ENCODE results near the gene COG7.
"Not testable (repeated sequence)": the region's sequence is repeated elsewhere in the genome, so short reads cannot be mapped to it uniquely, and the experiment has no call there.

Gene COG7

DNA sequence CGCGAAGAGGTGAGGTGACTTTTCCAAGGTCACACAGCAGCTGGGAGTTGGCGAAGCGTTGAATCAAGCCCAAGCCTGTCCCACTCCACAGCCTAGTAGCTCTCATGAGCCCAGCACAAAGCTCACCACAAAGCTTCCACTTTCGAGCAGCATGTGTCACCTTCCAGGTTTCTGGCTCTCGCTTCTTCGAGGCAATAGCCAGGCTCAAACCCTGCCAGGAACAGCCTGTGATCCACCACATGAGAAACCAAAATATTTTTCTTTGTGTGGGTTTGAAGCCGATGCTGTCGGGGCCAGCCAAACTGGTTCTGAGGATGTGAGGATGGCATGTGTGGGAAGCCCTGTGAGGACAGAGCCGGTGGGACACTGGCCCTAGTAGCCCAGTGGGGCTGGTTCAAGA, 68.1 kb downstream of the COG7 start:
- DNase-seq (ENCODE audit: low spot score), result no peak

DNA sequence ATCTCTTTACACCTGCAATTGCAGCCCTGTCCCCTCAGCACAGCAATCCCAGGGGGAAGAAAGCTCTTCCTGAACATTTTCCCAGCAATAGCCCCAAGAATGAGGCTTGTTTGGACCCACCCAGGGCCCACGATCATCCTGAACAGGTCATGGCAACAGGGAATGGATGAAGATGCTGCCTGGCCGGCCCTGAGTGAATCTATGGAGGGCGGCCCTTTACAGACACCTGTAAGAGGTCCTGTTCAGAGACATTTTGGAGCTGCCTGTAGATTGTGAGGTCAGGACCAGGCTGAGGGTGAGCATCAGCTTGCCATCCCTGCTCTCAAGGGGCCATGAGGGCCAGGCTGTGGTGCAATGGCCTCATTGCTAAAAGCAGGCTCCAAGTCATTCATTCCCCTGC, 69.1 kb downstream of the COG7 start:
- DNase-seq (ENCODE audit: low spot score), result no peak

GRCh38 chr16:23382279-23382678, 70.7 kb downstream of the COG7 start:
- no peak for DNase-seq (ENCODE audit: low spot score)

DNA sequence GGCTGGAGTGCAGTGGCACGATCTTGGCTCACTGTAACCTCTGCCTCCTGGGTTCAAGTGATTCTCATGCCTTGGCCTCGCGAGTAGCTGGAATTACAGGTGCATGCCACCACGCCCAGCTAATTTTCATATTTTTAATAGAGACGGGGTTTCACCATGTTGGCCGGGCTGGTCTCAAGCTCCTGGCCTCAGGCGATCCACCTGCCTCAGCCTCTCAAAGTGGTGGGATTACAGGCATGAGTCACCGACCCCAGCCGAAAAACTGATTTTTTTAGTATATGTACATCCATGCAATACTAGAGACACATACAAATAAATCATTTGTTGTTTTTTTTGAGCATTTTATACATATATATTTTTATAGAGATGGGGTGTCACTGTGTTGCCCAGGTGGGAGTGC, 71.3 kb downstream of the COG7 start:
- DNase-seq (ENCODE audit: low spot score), result not testable (repeated sequence)

GRCh38 chr16:23380501-23380951, 72.5 kb downstream of the COG7 start:
- DNase-seq (ENCODE audit: low spot score), result no peak

- no peak for DNase-seq (ENCODE audit: low spot score)
Observed at GRCh38 chr16:23379707-23380106, 73.3 kb downstream of the COG7 start.

DNA sequence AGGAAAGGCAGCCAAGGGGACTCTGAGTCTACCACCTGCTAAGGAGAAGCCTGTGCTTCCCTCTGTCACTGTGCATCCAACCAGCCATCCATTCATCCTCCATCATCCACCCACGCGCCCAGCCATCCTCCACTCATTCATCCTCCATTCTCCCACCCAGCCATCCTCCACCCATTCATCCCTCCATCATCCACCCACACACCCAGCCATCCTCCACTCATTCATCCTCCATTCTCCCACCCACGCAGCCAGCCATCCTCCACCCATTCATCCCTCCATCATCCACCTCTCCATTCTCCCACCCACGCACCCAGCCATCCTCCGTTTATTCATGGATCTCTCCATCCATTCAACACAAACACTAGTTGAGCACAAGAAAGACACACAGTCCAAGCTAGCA, 74.1 kb downstream of the COG7 start:
- DNase-seq (ENCODE audit: low spot score), result no peak

- DNase-seq (ENCODE audit: low spot score), result no peak
Observed at GRCh38 chr16:23378256-23378655, 74.7 kb downstream of the COG7 start.

GRCh38 chr16:23377071-23377931, 75.7 kb downstream of the COG7 start:
- no peak for DNase-seq (ENCODE audit: low spot score)

DNA sequence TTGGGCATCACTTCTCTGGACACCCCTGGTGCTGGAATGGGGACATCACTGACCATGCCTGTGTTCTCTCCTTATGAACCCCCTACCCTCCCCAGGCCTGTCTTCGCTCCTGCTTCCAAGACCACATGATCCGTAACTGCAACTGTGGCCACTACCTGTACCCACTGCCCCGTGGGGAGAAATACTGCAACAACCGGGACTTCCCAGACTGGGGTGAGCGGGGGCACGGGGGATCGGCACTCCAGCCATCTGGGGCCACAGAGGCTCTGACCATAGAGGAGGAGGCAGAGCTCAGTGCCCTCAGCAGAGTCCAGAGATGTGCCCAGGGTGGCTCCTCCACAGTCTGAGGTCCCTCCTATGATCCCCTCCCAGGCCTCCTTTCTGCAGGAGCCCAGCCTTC, 77.3 kb downstream of the COG7 start:
- DNase-seq (ENCODE audit: low spot score), result no peak

DNA sequence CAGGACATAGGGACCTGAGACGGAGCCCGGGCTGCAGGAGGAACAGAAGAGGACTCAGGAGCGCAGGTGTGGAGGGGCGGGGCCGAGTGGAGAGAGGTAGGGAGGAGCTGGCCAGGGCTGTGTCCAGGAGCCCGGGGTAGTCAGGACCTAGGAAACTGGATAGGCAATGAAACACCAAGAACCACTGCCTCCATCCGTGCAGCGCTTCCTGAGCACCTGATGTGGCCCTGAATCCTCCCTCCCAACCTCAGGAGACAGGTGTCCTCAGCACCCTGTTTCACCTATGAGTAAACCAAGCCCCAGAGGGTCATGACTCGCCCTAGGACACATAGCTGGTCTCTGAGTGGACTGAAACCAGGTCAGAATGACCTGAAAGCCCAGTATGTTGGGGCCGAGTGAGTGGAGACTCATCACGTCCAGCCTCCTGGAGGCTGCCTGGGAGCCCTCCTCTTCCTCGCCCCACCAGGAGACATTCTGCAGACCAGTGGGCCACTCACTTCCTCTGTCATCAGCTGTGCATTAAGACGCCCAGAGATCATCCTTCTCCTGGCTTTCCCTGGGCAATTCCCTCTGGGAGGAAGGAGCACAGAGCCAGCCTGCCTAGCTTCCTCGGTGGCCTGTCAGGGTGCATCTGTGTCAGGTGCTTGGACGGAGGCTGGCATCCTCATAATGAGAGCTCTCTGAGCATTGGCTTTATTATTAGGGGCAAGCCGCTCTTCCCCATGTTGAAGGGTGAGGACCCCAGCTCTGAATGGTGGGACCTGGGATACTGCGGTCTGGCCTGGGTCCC, 78.1 kb downstream of the COG7 start:
- no peak for DNase-seq (ENCODE audit: low spot score)

GRCh38 chr16:23373436-23374219, 79.4 kb downstream of the COG7 start:
- no peak for DNase-seq (ENCODE audit: low spot score)

DNA sequence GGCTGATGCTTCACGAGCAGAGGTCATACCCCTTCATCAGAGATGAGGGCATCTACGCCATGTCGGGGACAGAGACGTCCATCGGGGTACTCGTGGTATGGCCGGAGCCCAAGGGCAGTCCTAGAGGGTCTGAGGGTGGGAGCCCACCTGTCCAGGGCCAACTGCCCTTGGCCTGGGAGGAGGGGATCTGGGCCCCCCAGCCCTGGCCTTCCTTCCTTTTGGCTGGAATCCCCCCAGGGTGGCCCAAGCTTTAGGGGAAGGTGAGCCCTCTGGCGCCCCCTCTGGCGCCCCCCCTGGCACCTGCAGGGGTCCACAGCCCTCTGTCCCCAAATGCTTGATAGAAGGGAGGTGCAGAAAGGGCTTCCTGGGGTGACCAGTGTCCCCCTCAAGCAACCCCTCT, 81.6 kb downstream of the COG7 start:
- DNase-seq (ENCODE audit: low spot score), result no peak

DNA sequence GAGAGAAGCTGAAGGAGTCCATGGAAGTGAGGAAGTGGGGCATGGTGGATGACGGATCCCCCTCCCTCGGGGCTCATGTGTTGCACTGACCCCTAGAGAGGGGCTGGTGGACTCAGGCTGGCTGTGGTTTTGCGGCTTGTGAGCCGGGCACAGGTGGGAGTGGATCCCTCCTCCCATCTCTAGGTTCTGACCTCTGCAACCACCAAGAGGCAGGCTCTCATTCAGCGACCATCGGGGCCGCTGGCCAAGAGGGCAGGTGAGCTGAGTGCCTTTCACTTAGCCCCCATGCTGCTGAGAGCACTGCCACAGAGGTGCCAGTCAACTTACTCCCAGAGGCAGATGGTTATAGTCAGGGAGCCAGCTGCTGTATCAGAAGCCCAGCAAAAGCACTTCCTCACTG, 83.6 kb downstream of the COG7 start:
- no peak for DNase-seq (ENCODE audit: low spot score)

DNA sequence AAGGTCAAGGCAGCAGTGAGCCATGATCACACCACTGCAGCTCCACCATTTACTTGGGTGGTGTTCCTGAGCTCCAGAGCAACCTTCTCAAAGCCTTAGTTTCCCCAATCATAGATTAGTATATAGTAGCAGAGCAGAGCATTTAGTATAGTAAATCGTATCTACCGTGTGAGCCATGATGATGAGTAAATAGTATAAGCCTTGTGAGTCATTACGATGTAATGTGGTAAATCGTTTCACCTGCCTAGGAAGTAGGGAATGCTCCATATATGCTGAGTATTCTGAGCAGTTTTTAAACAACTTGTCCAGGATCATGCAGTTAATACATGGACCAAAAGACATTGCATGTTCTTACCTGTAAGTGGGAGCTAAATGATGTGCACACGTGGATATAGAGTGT, 84.5 kb downstream of the COG7 start:
- DNase-seq (ENCODE audit: low spot score), result no peak

DNA sequence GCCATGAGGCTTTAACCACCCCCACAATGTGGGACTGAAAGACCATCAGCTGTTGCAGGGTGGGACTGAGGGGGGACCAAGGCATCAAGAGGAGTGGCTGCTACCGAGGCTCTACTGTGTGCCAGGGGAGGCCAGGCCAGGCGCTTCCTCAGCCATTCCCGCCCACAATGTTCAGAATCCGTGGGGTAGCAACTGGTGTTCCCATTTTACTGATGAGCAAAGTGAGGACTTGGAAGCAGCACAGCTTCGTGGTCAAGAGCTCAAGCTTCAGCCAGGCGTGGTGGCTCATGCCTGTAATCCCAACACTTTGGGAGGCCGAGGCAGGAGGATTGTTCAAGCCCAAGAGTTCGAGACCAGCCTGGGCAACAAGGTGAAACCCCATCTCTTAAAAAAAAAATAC, 85.0 kb downstream of the COG7 start:
- no peak for DNase-seq (ENCODE audit: low spot score)

DNA sequence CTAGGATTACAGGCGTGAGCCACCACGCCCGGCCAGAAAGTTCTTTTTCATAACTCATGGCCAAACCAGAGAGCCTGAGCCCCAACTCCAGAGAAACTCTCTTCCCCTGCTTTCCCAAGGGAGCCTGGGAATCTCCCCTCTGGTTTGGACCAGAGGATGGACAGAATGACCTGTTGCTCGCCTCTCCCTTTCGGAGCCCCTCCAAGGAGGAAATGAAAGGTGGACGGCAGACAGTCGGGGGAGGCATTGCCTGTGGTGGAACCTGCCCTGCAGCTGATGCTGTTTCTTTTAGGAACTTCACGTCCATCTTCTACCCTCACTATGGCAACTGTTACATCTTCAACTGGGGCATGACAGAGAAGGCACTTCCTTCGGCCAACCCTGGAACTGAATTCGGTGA, 85.4 kb downstream of the COG7 start:
- no peak for DNase-seq (ENCODE audit: low spot score)

DNA sequence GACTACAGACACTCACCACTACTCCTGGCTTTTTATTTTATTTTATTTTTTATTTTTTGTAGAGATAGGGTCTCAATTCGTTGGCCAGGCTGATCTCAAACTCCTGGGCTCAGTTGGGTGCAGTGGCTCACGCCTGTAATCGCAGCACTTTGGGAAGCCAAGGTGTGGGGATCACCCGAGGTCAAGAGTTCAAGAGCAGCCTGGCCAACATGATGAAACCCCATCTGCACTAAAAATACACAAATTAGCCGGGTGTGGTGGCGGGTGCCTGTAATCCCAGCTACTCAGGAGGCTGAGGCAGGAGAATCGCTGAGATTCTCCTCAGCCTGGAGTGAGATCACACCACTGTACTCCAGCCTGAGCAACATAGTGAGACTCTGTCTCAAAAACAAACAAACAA, 86.6 kb downstream of the COG7 start:
- not testable (repeated sequence) for DNase-seq (ENCODE audit: low spot score)

GRCh38 chr16:23365602-23366240, 87.3 kb downstream of the COG7 start:
- DNase-seq (ENCODE audit: low spot score), result no peak

DNA sequence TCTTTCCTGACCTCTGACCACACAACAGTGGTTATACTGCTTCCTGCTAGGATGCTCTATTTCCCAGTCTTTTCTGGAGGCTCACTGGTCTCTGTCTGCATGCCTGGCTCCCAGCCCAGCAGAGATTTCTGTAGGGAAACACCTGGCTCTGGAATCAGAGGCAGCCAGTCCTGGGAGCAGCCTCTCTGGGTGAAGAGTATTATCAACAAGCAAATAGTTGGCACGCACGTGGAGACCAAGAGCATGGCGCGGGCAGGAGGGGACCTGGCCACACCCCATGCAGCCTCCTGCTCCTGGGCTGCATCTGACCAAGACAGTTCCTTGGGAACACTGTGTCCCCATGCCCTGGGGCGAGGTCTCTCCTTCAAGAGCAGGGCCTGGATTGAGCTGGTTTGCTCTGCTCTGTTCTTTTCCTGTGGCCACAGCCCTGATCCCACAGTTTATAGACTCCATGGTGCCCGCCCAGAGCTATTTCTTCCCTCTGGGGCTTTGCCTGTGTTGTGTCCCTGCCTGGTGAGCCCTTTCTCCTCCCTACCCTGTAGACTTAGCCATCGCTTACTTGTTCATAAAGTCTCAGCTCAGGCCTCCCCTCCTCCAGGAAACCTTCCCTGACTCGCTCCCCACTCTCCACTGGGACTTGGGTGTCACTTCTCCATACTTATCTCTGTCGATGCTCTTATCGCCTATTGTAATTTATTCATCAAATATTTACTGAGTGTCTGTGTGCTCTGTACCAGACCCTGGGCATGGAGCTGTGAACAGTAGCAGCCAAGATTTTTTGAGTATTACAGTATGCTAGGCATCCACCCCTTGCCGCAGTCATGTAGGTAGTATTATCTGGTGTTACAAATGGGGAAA, 90.3 kb downstream of the COG7 start:
- no peak for DNase-seq (ENCODE audit: low spot score)
